HG02981 (cell line): ENCODE results near the gene BRAP.
A peak's percentile ranks its signal among the peaks of the same experiment; 100 is the strongest.
"Not testable (repeated sequence)": the region's sequence is repeated elsewhere in the genome, so short reads cannot be mapped to it uniquely, and the experiment has no call there.

Experiments used
- ATAC-seq: cut with Tn5 transposase; IDR thresholded peaks from one replicate; pipeline ENCODE4 v1.9.1; 2021; ENCODE audit warnings: mild to moderate bottlenecking, moderate library complexity; ENCODE audit not compliant: unreplicated experiment

The BRAP gene

GRCh38 chr12:111617841-111618240 is 67.9 kb downstream of the BRAP start:
- ATAC-seq: not testable (repeated sequence)

GRCh38 chr12:111616177-111616623 is 69.6 kb downstream of the BRAP start:
- no peak for ATAC-seq

- no peak for ATAC-seq
Measured at GRCh38 chr12:111607239-111607638, 78.5 kb downstream of the BRAP start.

GRCh38 chr12:111606767-111607230 is 79.0 kb downstream of the BRAP start:
- no peak for ATAC-seq

- ATAC-seq: no peak
Measured at GRCh38 chr12:111605911-111606766, 79.6 kb downstream of the BRAP start.

GRCh38 chr12:111602857-111603256 is 82.9 kb downstream of the BRAP start:
- ATAC-seq: not testable (repeated sequence)

GRCh38 chr12:111602348-111602747 is 83.4 kb downstream of the BRAP start:
- ATAC-seq: no peak

GRCh38 chr12:111600986-111601385 is 84.8 kb downstream of the BRAP start:
- ATAC-seq: not testable (repeated sequence)

- no peak for ATAC-seq
Measured at GRCh38 chr12:111600205-111600642, 85.5 kb downstream of the BRAP start.

- ATAC-seq: peak; percentile 62
Measured at GRCh38 chr12:111599453-111600204, 86.1 kb downstream of the BRAP start.

GRCh38 chr12:111598637-111599452 is 86.9 kb downstream of the BRAP start, which contains the start of gene ATXN2:
TSS of gene ATXN2 (minus strand) at chr12:111599315. CDS start at chr12:111599034, 281 bp downstream.
- peak; percentile 39 for ATAC-seq

GRCh38 chr12:111597831-111598636 is 87.7 kb downstream of the BRAP start:
- peak; percentile 10 for ATAC-seq

GRCh38 chr12:111596985-111597830 is 88.5 kb downstream of the BRAP start:
- no peak for ATAC-seq

GRCh38 chr12:111595341-111595835 is 90.4 kb downstream of the BRAP start:
- ATAC-seq: not testable (repeated sequence)
